HepG2 (cell line): ENCODE data around the gene TPM3. TPM values are rescaled to one million over a fixed set of nuclear protein-coding genes. Genes with fewer than 3 reads are reported as not detected.
A peak's percentile ranks its signal among the peaks of the same experiment; 100 is the strongest.

Experiments used
- ATAC-seq: fragments of 200-7000 bp; cut with Tn5 transposase; 3 replicates; pipeline ENCODE4 v1.9.1; 2020; ENCODE audit warnings: mild to moderate bottlenecking, moderate library complexity
- BruUV-seq: library from RNA; stranded (reverse); fragments of 400-500 nt; replicated peaks from 2 replicates; lab custom pipeline; 2021; lab: Mats Ljungman, UMichigan
- CTCF ChIA-PET: fragments of 300-600 bp; formaldehyde crosslinking; extraction: SDS; loops from one replicate; lab custom pipeline; 2021; ENCODE audit warnings: low total read pairs, inconsistent platforms, low intra/inter-chr PET ratio; lab: Yijun Ruan, JAX
- POLR2A ChIA-PET: fragments of 350-600 bp; sonication (Branson Sonifier 250); formaldehyde crosslinking; loops from one replicate; lab custom pipeline; 2020; ENCODE audit warnings: antibody characterized with exemption, inconsistent platforms; lab: Yijun Ruan, JAX
- DNase-seq: peaks from one replicate; pipeline ENCODE4 v3.0.0-alpha.2; 2015; ENCODE audit warnings: low spot score
- FAIRE-seq: peaks from 3 replicates; lab custom pipeline; 2011; peaks lifted over from hg19 to GRCh38; lab: Jason Lieb, UNC
- H2AFZ ChIP-seq: one replicate; pipeline ENCODE4 v1.6.1; 2011; ENCODE audit warnings: low read length, inconsistent platforms
- H3K27ac ChIP-seq: fragments of 300-600 bp; 3 replicates; pipeline ENCODE4 v1.8.0; 2011; ENCODE audit warnings: mixed run types, mild to moderate bottlenecking, mixed read lengths, low read length, inconsistent platforms; ENCODE audit not compliant: insufficient read depth; ENCODE audit errors: extremely low read length
- H3K27me3 ChIP-seq, 2 experiments: fragments of 200-600 bp in 1 of 2; 2 replicates in 1 of 2; 3 replicates in 1 of 2; pipeline versions ENCODE4 v1.6.0 to v1.8.0; 2011; ENCODE audit warnings: low read length in 2 of 2, mild to moderate bottlenecking in 2 of 2, moderate library complexity in 2 of 2, inconsistent platforms in 1 of 2; ENCODE audit not compliant: insufficient read depth in 2 of 2, control insufficient read depth in 1 of 2
- H3K36me3 ChIP-seq, 2 experiments: fragments of 200-600 bp in 1 of 2; replicated peaks in 1 of 2; 2 replicates in 1 of 2; 3 replicates in 1 of 2; pipeline versions ENCODE4 v1.5.1 to v1.8.0; 2011; ENCODE audit warnings: low read length in 2 of 2, inconsistent platforms in 1 of 2; ENCODE audit not compliant: insufficient read depth in 2 of 2, control insufficient read depth in 1 of 2
- H3K4me1 ChIP-seq: 2 replicates; pipeline ENCODE4 v1.5.1; 2012; ENCODE audit warnings: low read length, inconsistent platforms; ENCODE audit not compliant: insufficient read depth
- H3K4me2 ChIP-seq: 2 replicates; pipeline ENCODE4 v1.6.0; 2011; ENCODE audit warnings: low read depth, low read length, inconsistent platforms
- H3K4me3 ChIP-seq, 3 experiments: fragments of 200-600 bp in 1 of 3; sonication (generic), shearing (Covaris generic) in 1 of 3; replicated peaks in 1 of 3; 2 replicates each; pipeline ENCODE4 v1.5.1; 2011 to 2016; ENCODE audit warnings: low read length in 3 of 3, inconsistent platforms in 2 of 3, low read depth in 2 of 3, mild to moderate bottlenecking in 2 of 3, control low read depth in 1 of 3, mixed read lengths in 1 of 3; ENCODE audit not compliant: insufficient read depth in 1 of 3
- H3K79me2 ChIP-seq: one replicate; pipeline ENCODE4 v1.6.1; 2011; ENCODE audit warnings: low read length, inconsistent platforms; ENCODE audit not compliant: insufficient read depth
- H3K9ac ChIP-seq: 2 replicates; pipeline ENCODE4 v1.6.0; 2011; ENCODE audit warnings: mild to moderate bottlenecking, low read depth, low read length, inconsistent platforms; ENCODE audit not compliant: insufficient read depth
- H3K9me3 ChIP-seq: 2 replicates; pipeline ENCODE4 v1.5.1; 2012; ENCODE audit warnings: mild to moderate bottlenecking, low read length
- H4K20me1 ChIP-seq: 2 replicates; pipeline ENCODE4 v1.6.0; 2011; ENCODE audit warnings: inconsistent platforms, mild to moderate bottlenecking, low read length, moderate library complexity; ENCODE audit not compliant: insufficient read depth
- EHMT2 ChIP-seq: fragments of 200-600 bp; sonication (generic); IDR thresholded peaks from 2 replicates; pipeline ENCODE4 v1.7.0; 2017; ENCODE audit warnings: antibody characterized with exemption, low read depth, low read length, borderline replicate concordance
- NR2F6 ChIP-seq, 2 experiments: IDR thresholded peaks; 2 replicates each; pipeline ENCODE4 v1.6.1; 2016; ENCODE audit warnings: antibody characterized with exemption in 1 of 2, mild to moderate bottlenecking in 1 of 2
- YEATS4 ChIP-seq: sonication (generic); formaldehyde crosslinking; IDR thresholded peaks from 2 replicates; pipeline ENCODE4 v1.4.0; 2020; ENCODE audit warnings: missing genetic modification reagents, borderline replicate concordance
- ZNF143 ChIP-seq: sonication (generic); formaldehyde crosslinking; IDR thresholded peaks from 2 replicates; pipeline ENCODE4 v1.4.0; 2020; ENCODE audit warnings: missing genetic modification reagents
- ZNF766 ChIP-seq: sonication (generic); formaldehyde crosslinking; IDR thresholded peaks from 2 replicates; pipeline ENCODE4 v1.5.0; 2020; ENCODE audit warnings: missing genetic modification reagents, borderline replicate concordance
- ZNF841 ChIP-seq: sonication (generic); formaldehyde crosslinking; IDR thresholded peaks from 2 replicates; pipeline ENCODE4 v1.8.1; 2023; ENCODE audit warnings: missing genetic modification reagents, borderline replicate concordance
- WGBS: methylation state at CpG from one replicate; pipeline ENCODE4 v1.1.6; 2017; ENCODE audit warnings: low lambda C conversion rate; 5-methylcytosine and 5-hydroxymethylcytosine counted together
- in situ Hi-C: cut with HindIII; loops from 2 replicates; pipeline ENCODE4 v1.10.0; 2017; ENCODE audit warnings: low pct_unique_long_range_greater_than_20kb; ENCODE audit not compliant: extremely low pct_ligation_motif_present
- intact Hi-C: fragments of 100-400 bp; cut with micrococcal nuclease; formaldehyde crosslinking; loops from one replicate; pipeline ENCODE4 v1.10.0; 2022; ENCODE audit not compliant: unreplicated experiment
- polyA plus RNA-seq, 8 experiments: library from polyadenylated mRNA; depleted of rRNA in 3 of 8; stranded (reverse) in 7 of 8; unstranded in 1 of 8; fragments of >200 nt; fragmentation: Illumina TruSeq in 4 of 8; extraction: Trizol in 4 of 8; gene quantifications; 2 replicates each; pipeline versions ENCODE4 v1.2.1 to v1.2.3, GENCODE V29; 2011 to 2016; ENCODE audit warnings: low read depth in 4 of 8, missing spikeins in 1 of 8, mixed read lengths in 1 of 8; ENCODE audit not compliant: insufficient read depth in 1 of 8
- total RNA-seq, 5 experiments: library from RNA; depleted of rRNA; stranded (reverse); fragments of >200 nt; fragmentation: Illumina TruSeq; extraction: Trizol; gene quantifications; 2 replicates each; pipeline ENCODE4 v1.2.3, GENCODE V29; 2016; ENCODE audit warnings: low read depth in 1 of 5
- TF ChIP-seq, protein P1 (sequence below): sonication (generic); formaldehyde crosslinking; IDR thresholded peaks from 2 replicates; pipeline ENCODE4 v1.4.0; 2020; ENCODE audit warnings: missing genetic modification reagents
- TF ChIP-seq, protein P2 (sequence below): IDR thresholded peaks from 2 replicates; pipeline ENCODE4 v1.4.0; 2020; ENCODE audit warnings: mild to moderate bottlenecking, missing genetic modification reagents

Gene TPM3
- total and polyA plus RNA-seq, 2 of the 13 experiments (the other 11 are each of a cell fraction or from before 2014, with no cell fraction given): 160 to 307 TPM

DNA sequence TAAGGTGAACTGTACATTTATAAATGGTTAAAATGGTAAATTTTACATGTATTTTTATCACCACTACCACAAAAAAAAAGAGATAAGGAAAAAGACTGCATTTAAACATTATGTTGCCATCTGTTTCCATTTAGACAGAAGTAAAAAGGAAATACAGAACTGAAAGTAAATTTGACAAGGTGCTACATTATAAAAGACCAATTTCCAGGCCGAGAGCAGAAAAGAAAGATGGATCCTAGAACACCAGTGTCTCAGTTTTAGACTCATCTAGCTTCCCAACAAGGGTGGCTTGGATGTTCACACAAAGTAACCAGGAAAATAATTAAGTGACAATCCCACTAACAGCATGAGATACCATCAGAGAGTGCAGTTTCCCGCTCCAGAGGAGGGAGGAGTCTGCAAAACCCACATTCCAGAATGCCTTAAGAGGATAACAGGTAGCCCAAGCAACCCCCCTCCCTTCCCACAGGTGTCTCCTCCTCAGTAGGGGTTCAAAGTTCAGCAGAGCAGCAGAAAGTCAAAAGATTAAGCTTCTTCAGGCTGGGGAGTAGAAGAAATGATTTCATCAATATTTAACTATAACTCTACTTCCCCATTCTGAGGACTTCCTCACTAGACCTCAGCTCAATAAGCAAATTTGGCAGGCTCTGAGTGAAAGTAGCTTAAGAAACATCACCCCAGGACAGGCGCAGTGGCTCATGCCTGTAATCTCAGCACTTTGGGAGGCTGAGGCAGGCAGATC lies 11.8 kb downstream of the TPM3 start:
- WGBS: 83% methylated on average over 3 of the region's 3 CpGs
- FAIRE-seq: no peak
- ChIA-PET CTCF (no interaction called here), POLR2A (no interaction called here)
- intact Hi-C loops (no loop called here), in situ Hi-C loops (loop anchor here (5.0 kb wide), 2 partner anchors 92 to 157 kb away; partner anchors contain the start of gene HAX1)
- H3K4me3 ChIP-seq: peak overlapping the region in 2 of 3 experiments; percentile 31 to 46; a peak in 2 of 6 replicates
- peak overlapping the region; percentile 19; the same call in 1 of the 2 replicates for H3K9ac ChIP-seq
- H3K4me1 ChIP-seq: peaks cover 51% of the 10 kb centered on the region
- no peaks in the 10 kb centered on the region; a peak in 1 of 5 replicates for H3K27me3 ChIP-seq
- H2AFZ ChIP-seq: no peak overlapping the region
- peak overlapping the region; percentile 49 for H3K27ac ChIP-seq
- no peak for ATAC-seq
- TF ChIP-seq ZNF143 (CRISPR knock-in tag): no peak
- H3K4me2 ChIP-seq: peak overlapping the region; percentile 78
- peaks cover 47% of the 10 kb centered on the region for H4K20me1 ChIP-seq
- H3K9me3 ChIP-seq: no peaks in the 10 kb centered on the region
- H3K79me2 ChIP-seq: peaks cover 75% of the 10 kb centered on the region
- H3K36me3 ChIP-seq: peaks cover 10 to 16% of the 10 kb centered on the region in 2 experiments; a peak in 4 of 5 replicates
- no TSS peak for BruUV-seq
- no peak for DNase-seq

- WGBS: 47% methylated on average over 10 of the region's 10 CpGs
- peak overlapping the region; percentile 78 for H3K4me2 ChIP-seq
- H3K36me3 ChIP-seq: peaks cover 10 to 22% of the 10 kb centered on the region in 2 experiments; a peak in 4 of 5 replicates
- peaks cover 51% of the 10 kb centered on the region for H3K4me1 ChIP-seq
- H3K79me2 ChIP-seq: peaks cover 80% of the 10 kb centered on the region
- peaks cover 47% of the 10 kb centered on the region for H4K20me1 ChIP-seq
- peak overlapping the region; percentile 33 for H3K9ac ChIP-seq
- in situ Hi-C loops (no loop called here), intact Hi-C loops (no loop called here)
- ATAC-seq (peak; percentile 41), FAIRE-seq (peak; percentile 94), DNase-seq (peak; percentile 64)
- ChIA-PET CTCF (no interaction called here), POLR2A (no interaction called here)
- H3K9me3 ChIP-seq: no peaks in the 10 kb centered on the region
- H3K27ac ChIP-seq: peak overlapping the region; percentile 49
- peak overlapping the region in 2 of 3 experiments; percentile 18 to 46; a peak in 3 of 6 replicates for H3K4me3 ChIP-seq
- no TSS peak for BruUV-seq
- no peaks in the 10 kb centered on the region; a peak in 1 of 5 replicates for H3K27me3 ChIP-seq
- H2AFZ ChIP-seq: no peak overlapping the region
- TF ChIP-seq YEATS4 (CRISPR knock-in tag): no peak
- no peak for TF ChIP-seq ZNF841 (CRISPR knock-in tag)
- TF ChIP-seq, protein P1, sequence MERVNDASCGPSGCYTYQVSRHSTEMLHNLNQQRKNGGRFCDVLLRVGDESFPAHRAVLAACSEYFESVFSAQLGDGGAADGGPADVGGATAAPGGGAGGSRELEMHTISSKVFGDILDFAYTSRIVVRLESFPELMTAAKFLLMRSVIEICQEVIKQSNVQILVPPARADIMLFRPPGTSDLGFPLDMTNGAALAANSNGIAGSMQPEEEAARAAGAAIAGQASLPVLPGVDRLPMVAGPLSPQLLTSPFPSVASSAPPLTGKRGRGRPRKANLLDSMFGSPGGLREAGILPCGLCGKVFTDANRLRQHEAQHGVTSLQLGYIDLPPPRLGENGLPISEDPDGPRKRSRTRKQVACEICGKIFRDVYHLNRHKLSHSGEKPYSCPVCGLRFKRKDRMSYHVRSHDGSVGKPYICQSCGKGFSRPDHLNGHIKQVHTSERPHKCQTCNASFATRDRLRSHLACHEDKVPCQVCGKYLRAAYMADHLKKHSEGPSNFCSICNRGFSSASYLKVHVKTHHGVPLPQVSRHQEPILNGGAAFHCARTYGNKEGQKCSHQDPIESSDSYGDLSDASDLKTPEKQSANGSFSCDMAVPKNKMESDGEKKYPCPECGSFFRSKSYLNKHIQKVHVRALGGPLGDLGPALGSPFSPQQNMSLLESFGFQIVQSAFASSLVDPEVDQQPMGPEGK: peak; percentile 62; the same call in 1 of the 2 replicates
- peak; percentile 18; the same call in 1 of the 2 replicates for TF ChIP-seq NR2F6 (IDR thresholded peaks at IDR 0.05)
- no peak for TF ChIP-seq NR2F6 (CRISPR knock-in tag; IDR thresholded peaks at IDR 0.05)
- no peak for TF ChIP-seq EHMT2
- TF ChIP-seq, protein P2, sequence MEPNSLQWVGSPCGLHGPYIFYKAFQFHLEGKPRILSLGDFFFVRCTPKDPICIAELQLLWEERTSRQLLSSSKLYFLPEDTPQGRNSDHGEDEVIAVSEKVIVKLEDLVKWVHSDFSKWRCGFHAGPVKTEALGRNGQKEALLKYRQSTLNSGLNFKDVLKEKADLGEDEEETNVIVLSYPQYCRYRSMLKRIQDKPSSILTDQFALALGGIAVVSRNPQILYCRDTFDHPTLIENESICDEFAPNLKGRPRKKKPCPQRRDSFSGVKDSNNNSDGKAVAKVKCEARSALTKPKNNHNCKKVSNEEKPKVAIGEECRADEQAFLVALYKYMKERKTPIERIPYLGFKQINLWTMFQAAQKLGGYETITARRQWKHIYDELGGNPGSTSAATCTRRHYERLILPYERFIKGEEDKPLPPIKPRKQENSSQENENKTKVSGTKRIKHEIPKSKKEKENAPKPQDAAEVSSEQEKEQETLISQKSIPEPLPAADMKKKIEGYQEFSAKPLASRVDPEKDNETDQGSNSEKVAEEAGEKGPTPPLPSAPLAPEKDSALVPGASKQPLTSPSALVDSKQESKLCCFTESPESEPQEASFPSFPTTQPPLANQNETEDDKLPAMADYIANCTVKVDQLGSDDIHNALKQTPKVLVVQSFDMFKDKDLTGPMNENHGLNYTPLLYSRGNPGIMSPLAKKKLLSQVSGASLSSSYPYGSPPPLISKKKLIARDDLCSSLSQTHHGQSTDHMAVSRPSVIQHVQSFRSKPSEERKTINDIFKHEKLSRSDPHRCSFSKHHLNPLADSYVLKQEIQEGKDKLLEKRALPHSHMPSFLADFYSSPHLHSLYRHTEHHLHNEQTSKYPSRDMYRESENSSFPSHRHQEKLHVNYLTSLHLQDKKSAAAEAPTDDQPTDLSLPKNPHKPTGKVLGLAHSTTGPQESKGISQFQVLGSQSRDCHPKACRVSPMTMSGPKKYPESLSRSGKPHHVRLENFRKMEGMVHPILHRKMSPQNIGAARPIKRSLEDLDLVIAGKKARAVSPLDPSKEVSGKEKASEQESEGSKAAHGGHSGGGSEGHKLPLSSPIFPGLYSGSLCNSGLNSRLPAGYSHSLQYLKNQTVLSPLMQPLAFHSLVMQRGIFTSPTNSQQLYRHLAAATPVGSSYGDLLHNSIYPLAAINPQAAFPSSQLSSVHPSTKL (CRISPR knock-in tag): 0 out of 2 replicates have a peak, but pooled peaks have one; percentile 31
- no peak for TF ChIP-seq ZNF766
Measured at GRCh38 chr1:154178911-154179811, 12.7 kb downstream of the TPM3 start.
